Activated CD8-positive, alpha-beta memory T cell treated with anti-CD3 and anti-CD28 coated beads, Interleukin-2, amount 50 U/mL, for 1 hour (primary cell): Measurements from ENCODE around the gene PRKCB.
"Not testable (repeated sequence)": the region's sequence is repeated elsewhere in the genome, so short reads cannot be mapped to it uniquely, and the experiment has no call there.

ENCODE experiments used
- DNase-seq: peaks from one replicate; pipeline ENCODE4 v3.0.0-alpha.2; 2020; ENCODE audit errors: extremely low read depth

The PRKCB gene

GRCh38 chr16:24005577-24005976, 169.8 kb downstream of the PRKCB start:
- no peak for DNase-seq

- DNase-seq, result no peak
Measured at GRCh38 chr16:24007391-24007790, 171.6 kb downstream of the PRKCB start.

- DNase-seq, result no peak
Measured at GRCh38 chr16:24007934-24008333, 172.2 kb downstream of the PRKCB start.

GRCh38 chr16:24009098-24009497, 173.3 kb downstream of the PRKCB start:
- no peak for DNase-seq

- DNase-seq, result no peak
Measured at GRCh38 chr16:24009955-24010354, 174.2 kb downstream of the PRKCB start.

GRCh38 chr16:24010440-24011089, 174.8 kb downstream of the PRKCB start:
- peak; percentile 63 for DNase-seq

- DNase-seq, result no peak
Measured at GRCh38 chr16:24011237-24011636, 175.5 kb downstream of the PRKCB start.

- DNase-seq, result no peak
Measured at GRCh38 chr16:24013054-24013636, 177.4 kb downstream of the PRKCB start.

- no peak for DNase-seq
Measured at GRCh38 chr16:24013864-24014645, 178.3 kb downstream of the PRKCB start.

GRCh38 chr16:24014955-24015354, 179.2 kb downstream of the PRKCB start:
- DNase-seq, result not testable (repeated sequence)

- no peak for DNase-seq
Measured at GRCh38 chr16:24015923-24016322, 180.1 kb downstream of the PRKCB start.

GRCh38 chr16:24018485-24018884, 182.7 kb downstream of the PRKCB start:
- DNase-seq, result no peak

- no peak for DNase-seq
Measured at GRCh38 chr16:24022797-24023196, 187.0 kb downstream of the PRKCB start.

GRCh38 chr16:24023621-24024020, 187.8 kb downstream of the PRKCB start:
- DNase-seq, result no peak

- no peak for DNase-seq
Measured at GRCh38 chr16:24024971-24025370, 189.2 kb downstream of the PRKCB start.

GRCh38 chr16:24027466-24027865, 191.7 kb downstream of the PRKCB start:
- DNase-seq, result no peak

GRCh38 chr16:24029841-24030240, 194.1 kb downstream of the PRKCB start:
- DNase-seq, result not testable (repeated sequence)

- DNase-seq, result no peak
Measured at GRCh38 chr16:24035127-24035842, 199.5 kb downstream of the PRKCB start.

GRCh38 chr16:24036038-24036543, 200.3 kb downstream of the PRKCB start:
- no peak for DNase-seq

GRCh38 chr16:24036614-24037013, 200.8 kb downstream of the PRKCB start:
- no peak for DNase-seq

- no peak for DNase-seq
Measured at GRCh38 chr16:24037335-24037734, 201.6 kb downstream of the PRKCB start.
